ENCODE data around the gene BBOX1. TPM values are rescaled to one million over a fixed set of nuclear protein-coding genes. Genes with fewer than 3 reads are reported as not detected.

Gene BBOX1
- total and polyA plus RNA-seq, 2 of the 8 experiments (the other 6 are each of a cell fraction or from before 2014, with no cell fraction given): not detected

DNA sequence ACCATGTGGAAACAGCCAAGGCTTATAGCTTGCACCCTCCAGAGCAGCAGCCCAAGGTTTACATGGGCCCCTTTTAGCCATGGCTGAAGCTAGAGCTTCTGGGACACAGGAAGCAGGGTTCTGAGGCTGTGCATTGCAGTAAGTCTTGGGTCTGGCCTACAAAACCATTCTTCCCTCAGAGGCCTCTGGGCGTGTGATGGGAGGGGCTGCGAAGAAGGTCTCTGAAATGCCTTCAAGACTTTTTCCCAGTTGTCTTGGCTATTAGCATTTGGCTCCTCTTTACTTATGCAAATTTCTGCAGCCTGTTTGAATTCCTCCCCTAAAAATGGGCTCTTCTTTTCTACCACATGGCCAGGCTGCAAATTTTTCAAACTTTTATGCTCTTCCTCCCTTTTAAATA is 109.5 kb downstream of the BBOX1 start (continued):
- TF ChIP-seq YY1 (IDR thresholded peaks at IDR 0.05; ENCODE audit: low read depth, low read length) (no peak), FOSL1 (IDR thresholded peaks at IDR 0.05; ENCODE audit: insufficient read depth, low read depth, low read length) (no peak)

All from H1 (cell line).